HG02885 (cell line): Measurements from ENCODE around the gene SLC35B1.
"Not testable (repeated sequence)": the region's sequence is repeated elsewhere in the genome, so short reads cannot be mapped to it uniquely, and the experiment has no call there.

Experiments
- ATAC-seq: cut with Tn5 transposase; IDR thresholded peaks from one replicate; pipeline ENCODE4 v1.9.1; 2021; ENCODE audit warnings: mild to moderate bottlenecking; ENCODE audit not compliant: unreplicated experiment, poor library complexity

SLC35B1 gene

DNA sequence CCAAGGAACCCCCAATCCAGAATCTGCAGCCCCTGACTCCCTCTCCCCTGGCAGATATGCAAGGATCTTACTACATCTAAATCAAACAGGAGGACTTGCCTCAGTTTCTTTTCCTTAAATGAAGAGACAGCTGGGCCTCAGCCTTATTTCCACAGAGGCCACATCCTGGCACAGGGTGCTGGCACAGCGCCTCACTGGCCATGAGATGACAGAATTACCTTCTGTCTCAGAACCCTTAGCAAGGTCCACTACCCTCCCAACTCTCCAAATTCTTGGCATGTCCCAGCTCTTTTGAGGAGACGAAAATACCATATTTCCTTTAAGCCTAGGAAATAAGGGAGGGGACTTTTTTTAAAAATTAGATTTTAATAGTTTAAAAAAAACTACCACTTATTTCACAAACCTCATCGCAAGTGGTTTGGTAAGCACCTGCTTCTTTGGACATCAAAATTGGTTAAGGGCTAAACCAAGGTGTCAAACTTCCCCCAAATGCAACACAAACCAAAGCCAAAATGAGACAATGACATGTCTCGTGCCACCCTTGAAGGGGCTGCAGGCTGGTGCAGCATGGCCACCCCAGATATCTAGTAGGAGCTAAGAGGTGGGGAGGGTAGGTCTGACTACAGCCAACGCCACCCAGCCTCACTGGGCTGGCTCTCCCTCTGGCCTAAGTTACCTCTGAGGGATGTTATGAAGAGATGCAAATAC, 30.8 kb upstream of the SLC35B1 start:
- no peak for ATAC-seq

DNA sequence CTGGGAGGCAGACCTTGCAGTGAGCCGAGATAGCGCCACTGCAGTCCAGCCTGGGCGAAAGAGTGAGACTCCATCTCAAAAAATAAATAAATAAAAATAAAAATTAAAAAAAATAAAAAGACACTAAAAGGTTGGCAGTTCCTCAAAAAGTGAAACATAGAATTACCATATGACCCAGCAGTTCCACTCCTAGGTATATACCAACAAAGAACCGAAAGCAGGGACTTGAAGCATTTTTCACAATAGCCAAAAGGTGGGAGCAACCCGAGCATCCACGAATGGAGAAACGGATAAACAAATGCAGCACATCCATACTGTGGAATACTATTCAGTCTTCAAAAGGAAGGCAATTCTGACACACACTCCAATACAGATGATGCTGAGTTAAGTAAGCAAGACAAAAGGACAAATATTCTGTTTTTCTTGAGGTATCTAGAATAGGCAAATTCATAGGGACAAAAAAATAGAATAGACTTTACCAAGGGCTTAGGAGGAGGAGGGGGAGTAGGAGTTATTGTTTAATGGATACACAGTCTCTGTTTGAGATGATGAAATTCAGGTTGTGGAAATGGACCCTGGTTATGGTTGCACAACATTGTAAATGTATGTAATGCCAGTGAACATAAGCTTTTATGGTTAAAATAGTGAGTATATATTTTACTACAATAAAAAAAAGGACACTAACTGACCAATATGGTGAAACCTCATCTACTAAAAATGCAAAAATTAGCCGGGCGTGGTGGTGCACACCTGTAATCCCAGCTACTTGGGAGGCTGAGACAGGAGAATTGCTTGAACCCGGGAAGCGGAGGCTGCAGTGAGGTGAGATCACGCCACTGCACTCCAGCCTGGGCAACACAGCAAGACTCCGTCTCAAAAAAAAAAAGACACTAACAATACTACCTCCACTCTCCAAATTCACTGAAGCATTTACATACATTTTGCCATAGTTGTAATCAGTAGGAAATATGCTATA, 27.0 kb upstream of the SLC35B1 start:
- no peak for ATAC-seq

DNA sequence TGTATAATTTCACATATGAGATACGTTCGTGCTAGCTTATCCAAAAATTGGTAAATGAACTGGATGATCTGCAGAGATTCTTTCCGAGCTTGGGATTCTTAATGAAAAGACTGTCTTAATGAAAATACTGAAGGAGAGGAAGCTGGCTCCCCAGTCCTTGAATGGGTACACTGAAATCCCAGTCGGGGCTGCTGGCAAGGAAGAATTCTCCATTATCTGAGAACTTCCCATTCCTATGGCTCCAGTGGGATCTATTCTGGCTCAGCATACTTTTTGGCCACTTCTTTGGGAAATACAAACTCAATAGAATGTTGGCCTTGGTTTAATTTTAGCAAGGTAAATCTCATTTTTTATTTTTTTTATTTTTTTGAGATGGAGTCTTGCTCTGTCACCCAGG, 23.7 kb upstream of the SLC35B1 start:
- ATAC-seq: no peak

DNA sequence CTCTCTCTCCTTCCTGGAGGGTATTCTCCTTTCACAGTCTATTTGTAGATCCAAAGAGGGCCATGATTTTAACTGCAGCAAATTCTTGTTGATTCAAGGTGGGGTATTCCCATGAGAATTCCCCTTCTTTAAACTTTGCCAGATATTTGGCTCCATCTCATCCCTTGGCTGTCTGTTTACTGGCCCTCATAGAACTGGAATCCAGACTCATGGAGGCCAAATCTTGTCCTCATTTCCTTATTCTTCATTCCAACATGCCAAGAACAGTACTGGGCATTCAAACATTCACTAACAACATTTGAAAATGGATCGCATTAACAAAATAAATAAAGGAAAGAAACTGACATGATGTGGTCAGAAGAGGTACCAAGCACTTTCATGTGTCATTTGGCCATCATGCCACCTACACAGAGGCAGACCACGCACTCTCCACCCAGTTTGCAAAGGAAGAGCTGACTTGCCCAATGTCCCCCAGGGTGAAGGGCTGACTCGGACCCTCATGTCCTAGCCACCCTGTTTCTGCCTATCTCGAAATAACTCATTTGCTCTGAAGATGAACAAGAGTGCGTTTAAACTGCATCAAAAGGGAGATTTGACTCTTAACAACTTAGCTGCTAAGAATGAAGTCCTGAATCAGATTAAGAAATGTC, 23.1 kb upstream of the SLC35B1 start:
- no peak for ATAC-seq

DNA sequence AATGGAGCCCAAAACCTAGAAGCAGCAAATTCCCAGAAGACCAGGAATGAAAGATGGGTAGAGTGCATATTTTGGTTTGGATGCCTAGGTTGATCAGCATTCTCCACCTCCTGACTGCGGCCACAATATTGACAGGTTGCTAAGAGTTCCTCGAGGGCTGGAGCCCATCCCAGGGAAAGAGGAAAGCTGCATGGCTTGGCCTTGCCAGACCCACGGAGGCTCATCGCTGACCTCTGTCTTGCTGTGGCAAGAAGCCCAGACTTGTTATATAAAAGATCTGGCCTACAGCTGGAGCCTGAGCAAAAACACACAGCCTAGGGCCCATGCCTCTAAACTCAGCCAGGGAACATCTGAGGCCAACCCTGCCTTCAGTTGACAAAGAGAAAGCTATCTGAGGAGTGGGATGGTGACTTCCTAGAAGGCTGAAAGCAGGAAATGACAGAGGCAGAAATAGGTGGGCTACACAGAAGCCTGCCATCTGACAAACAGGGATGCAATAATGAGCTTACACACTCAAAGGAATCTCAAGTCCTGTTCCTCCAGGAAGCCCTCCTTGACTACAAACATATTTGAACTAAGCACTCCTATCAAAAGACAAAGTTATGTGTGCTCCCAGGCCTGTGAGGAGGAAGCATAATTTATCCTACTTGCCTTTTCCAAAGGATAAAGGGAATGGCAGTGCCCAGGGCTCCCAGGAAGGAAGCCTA, 22.5 kb upstream of the SLC35B1 start:
- ATAC-seq: no peak

DNA sequence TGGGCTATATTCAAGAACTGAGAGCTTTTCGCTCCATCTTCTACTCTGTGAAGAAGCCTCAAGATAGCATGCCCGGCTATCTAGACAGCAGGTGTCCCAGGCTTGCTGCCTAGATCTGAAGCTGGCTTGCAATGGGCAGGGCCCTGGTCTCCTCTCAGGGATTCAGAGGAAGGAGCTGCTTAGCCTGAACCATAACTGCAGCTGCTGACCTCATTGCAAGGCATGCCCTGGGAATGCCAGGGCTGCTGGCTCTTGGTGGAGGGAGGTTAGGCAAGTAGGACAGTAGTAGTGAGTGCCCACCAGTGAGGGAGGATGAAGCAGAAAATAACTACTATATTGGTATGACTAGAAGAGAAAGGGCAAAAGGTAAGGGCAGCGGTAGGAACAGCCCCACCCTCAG, 21.3 kb upstream of the SLC35B1 start:
- no peak for ATAC-seq

DNA sequence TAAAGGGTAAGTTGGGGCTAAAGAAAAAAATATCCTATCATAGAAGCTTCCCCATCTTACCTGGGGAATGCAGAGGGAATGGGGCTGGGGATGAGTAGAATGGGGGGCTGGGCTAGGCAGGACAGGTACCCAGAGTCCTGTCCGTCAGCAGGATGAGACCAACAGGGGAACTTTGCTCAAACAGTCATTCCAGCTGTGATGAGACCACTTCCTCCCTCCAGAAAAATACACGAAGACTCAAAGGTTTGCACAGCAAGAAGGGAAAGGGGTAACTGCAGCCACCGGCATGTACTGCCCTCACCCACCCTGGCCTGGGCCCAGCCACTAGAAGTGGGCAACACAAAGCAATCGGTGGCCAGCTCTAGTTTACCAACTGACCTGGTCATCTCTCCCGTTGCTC, 20.7 kb upstream of the SLC35B1 start:
- no peak for ATAC-seq

DNA sequence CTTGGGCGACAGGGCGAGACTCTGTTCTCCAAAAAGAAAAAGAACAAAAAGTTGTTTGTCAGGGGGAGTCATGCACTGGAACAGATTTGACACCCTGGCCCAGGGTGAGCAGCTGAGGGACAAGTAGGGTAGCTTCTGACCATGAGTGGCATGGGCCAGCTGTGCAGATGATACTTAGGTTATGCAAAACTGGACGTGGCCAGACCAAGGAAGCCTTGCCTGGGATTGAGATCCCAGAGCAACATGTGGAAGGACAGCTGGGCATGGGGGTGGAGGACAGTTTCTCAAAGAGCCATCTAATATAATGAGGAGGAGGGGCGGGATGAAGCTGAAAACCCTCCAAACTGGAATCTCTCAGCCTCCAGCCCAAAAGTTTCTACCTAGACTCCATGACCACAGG, 19.6 kb upstream of the SLC35B1 start:
- ATAC-seq: no peak

DNA sequence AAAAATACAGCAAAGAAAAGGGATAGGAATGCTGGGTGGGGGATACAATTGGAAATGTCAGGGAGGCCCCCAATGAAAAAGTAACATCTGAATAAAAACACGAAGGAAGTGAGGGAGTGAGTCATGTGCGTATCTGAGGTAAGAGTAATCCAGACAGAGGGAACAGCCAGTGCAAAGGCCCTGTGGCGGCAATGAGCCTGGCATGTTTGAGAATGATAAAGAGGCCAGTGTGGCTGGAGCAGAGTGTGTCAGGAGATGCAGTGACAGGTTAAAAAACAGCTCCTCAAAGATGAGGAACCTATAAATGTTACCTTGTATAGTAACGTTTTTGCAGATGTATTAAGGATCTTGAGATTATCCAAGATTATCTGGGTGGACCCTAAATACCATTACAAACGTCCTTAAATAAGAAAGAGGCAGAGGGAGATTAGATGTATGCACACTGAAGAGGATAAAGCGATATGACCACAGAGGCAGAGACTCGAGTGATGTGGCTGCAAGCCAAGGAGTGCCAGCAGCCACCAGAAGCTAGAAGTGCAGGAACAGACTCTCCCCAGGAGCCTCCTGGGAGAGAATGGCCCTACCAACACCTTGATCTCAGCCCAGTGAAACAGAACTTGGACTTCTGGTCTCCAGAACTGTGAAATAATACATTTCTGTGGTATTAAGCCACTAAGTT, 17.8 kb upstream of the SLC35B1 start:
- ATAC-seq: no peak

DNA sequence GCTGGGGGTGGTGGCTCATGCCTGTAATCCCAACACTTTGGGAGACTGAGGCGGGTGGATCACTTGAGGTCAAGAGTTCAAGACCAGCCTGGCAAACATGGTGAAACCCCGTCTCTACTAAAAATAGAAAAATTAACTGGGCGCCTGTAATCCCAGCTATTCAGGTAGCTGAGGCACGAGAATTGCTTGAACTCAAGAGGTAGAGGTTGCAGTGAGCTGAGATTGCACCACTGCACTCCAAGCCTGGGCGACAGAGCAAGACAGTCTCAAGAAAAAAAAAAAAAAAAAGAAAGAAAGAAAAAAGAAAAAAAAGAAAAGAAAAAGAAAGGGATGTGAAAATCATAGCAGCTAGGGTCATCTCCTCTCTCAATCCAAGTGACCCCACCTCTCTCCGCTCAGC, 16.8 kb upstream of the SLC35B1 start:
- not testable (repeated sequence) for ATAC-seq

DNA sequence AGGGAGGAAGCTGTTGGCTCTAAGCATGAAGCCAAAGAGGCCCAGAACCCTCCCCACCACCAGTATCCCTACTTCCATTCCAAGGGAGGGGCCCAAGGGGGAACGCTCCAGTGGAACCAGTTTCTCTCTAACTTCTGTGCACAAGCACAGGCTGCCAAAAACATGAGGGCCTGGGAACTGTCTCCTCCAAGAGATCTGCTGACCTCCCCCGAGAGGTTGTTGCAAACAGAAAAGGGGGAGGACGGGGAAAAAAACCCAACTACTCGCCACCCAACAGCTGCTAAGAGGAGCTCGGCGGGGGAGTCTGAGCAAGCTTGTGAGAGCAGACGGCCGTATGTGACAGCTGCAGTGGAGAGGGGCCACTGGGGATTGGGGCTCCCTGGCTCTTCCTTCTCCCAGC, 15.7 kb upstream of the SLC35B1 start:
- no peak for ATAC-seq

DNA sequence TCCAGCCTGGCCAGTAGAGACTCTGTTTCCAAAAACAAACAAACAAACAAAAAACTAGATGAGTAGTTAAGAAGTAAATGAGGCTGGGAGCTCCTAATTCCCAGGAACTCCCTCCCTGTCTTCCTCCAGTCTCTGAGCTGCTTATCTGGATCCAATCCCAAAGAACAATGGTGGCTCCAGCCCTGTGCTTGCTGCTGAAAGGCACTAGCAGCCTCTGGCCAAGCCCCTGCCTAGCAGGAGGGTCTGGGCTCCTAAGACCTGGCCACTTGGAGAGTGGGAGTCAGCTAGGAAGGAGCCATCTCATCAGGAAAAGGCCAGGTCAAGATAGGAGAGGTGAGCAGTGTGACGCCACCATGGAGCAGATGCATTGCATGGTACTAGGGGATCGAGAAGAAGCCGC, 14.3 kb upstream of the SLC35B1 start:
- ATAC-seq: no peak

DNA sequence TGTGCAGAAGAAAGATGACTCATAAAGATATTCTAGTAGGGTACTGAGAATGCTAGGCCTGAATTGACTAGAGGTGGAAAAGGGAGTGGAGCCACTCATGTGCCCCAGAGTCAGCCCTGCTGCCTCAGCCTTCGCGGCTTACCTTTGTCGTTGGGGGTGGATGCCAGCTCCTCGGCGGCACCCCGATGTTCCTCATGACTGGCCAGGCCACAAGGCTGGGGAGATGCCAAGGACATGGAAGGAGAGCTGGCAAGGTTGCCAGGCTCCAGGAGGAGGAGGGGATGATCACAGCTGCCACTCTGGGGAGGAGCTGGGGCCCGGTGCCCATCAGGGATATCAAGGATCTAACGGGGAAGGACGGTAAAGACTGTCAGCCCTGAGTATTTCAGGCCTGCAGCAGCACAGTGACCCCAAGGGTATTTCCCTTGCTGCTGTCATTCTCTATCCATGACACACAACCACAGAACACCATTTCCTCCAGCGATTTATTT, 9.7 kb upstream of the SLC35B1 start:
- ATAC-seq: no peak

DNA sequence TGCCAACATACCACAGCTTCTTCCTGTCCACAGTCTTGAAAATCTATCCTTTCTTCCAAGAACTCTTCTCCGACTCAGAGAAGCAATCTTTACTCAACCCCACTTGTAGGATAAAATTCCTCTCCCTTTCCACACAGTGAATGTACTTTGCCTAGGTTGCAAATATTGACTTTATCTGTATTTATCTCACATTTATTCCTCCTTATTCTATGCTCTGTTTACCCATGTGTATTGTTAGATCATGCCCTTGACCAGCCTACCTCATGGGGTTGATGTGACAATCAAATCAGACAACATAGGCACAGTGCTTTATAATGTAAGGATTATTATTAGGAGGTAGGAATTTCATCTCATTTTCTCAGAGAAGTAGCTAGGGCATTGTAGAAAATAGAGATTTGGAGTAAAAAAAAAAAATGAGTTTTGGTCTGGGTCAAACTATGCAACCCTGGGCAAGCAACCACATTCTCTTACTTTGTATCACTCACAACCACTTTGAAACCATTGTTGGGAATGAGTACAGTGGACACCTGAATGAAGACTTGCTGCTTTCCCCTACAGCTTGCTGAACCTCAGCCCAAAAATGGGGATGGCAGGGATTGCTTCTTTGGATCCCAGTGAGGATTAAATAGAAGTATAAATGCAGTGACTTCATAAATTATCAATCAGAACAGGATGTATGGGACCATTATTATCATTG, 9.1 kb upstream of the SLC35B1 start:
- no peak for ATAC-seq

DNA sequence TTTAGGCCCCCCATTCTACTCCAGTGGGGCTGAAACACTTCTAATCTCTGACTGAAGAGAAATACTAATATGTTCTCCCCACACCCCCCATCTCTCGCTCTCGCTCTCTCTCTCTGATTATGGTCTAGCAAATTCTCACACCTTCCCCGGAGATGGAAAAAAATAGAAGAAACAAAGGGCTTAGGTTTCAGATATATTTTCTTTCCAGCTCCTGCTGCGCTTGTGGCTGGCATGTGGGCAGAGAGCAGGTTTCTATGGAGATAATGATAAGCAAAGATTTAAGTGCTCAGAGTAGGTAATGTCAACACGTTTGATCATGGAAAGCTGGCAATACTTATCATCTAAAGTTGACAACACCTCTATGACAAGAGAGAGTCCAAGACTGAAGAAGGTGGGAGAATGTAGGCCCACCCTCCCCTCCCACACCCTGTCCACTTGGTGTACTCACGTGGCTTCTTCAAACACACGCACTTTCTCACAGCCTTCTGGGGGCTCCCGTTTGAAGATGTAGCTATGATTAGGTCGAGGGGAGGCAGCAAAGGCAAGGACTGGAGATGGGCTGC, 8.0 kb upstream of the SLC35B1 start:
- ATAC-seq: no peak

DNA sequence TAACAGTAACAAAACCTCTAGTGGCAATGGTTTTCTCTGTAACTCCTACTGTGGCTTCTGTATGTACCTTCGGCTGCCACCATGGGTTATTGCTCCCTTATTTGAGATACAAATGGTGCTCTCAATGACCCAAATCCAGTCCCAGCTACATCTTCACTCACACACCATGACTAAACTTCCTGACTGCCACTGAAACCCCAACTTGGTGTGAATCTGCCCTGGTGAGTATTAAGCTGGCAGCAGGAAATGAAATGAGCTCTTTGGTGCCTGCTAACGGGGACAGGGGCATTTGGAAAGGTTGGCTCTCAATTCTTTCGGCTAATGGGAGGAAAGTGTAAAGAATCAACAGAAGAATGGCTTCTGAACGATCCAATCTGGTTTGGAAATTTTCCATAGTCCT, 7.5 kb upstream of the SLC35B1 start:
- ATAC-seq: no peak

DNA sequence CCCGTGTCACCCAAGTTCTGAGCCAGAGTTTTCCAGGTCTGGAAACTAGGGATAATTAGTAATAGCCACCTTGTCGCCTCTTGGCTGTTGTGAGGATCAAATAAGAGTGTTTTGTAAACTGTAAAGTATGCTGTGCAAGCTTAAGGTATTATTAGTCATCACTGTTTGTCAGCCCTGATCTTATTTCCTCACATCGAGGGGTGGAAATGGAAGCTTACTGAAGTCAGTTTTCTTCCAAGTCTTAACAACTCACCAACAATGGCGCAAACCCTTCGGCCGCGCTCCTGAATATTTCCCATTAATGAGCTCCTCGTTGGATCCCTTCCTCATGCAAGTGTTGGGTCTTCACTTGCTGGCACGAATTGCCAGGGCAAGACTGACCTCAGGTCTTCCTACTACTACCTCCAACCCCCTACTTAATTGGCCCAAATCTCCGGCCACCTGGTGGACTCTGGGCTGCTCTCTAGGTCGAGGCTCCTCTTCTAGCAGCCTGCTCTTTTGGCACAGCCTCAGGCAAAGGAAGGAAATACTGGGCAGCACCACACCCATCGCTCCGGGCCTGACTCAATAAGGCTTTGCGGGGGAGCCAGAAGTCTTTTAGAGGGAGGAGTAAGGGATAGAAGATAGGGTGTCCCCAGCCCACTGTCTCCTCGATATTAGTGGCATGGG, 885 bp upstream of the SLC35B1 start:
- ATAC-seq: no peak

DNA sequence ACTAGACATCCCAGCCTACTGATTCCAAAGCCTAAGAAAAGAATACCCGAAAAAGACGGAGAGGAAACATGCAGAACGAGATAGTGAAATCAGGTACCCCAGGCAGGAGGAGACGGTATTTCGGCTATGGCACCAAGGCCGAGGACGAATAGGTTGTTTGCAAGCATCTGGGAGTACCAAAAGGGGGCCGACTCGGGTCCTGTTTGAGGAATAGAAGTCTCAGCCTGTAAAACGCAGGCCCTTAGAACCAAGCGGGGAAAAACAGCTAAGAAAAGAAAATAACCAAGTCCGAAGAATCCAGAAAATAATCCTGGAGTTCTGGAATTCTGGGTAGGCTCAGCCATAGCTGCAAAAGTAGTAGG, 537 bp downstream of the SLC35B1 start:
- ATAC-seq: no peak
